RWPE2 (cell line): ENCODE results near the gene CLIC3.

Source experiments
- ATAC-seq: fragments of 200-7000 bp; cut with Tn5 transposase; 3 replicates; pipeline ENCODE4 v1.9.1; 2021; ENCODE audit warnings: low read depth
- DNase-seq: peaks from one replicate; pipeline ENCODE4 v3.0.0-alpha.2; 2020; ENCODE audit warnings: low spot score
- H3K27ac ChIP-seq: fragments of 450-650 bp; 2 replicates; pipeline ENCODE4 v1.5.1; 2017; ENCODE audit warnings: mild to moderate bottlenecking; ENCODE audit not compliant: poor library complexity, severe bottlenecking
- H3K27me3 ChIP-seq: fragments of 250-450 bp; sonication (Bioruptor Pico); 2 replicates; pipeline ENCODE4 v1.5.1; 2021; ENCODE audit warnings: mild to moderate bottlenecking, moderate library complexity; ENCODE audit not compliant: insufficient read depth, poor library complexity, severe bottlenecking
- H3K36me3 ChIP-seq: fragments of 250-450 bp; sonication (Bioruptor Pico); 2 replicates; pipeline ENCODE4 v1.5.1; 2020; ENCODE audit warnings: low read depth, mild to moderate bottlenecking, moderate library complexity
- H3K4me1 ChIP-seq: fragments of 250-450 bp; sonication (Bioruptor Pico); 2 replicates; pipeline ENCODE4 v1.5.1; 2021; ENCODE audit warnings: mild to moderate bottlenecking, moderate library complexity; ENCODE audit not compliant: insufficient read depth, poor library complexity, severe bottlenecking
- H3K4me3 ChIP-seq: fragments of 250-450 bp; sonication (Bioruptor Pico); 2 replicates; pipeline ENCODE4 v1.5.1; 2021; ENCODE audit warnings: mild to moderate bottlenecking, moderate library complexity; ENCODE audit not compliant: severe bottlenecking
- H3K9me3 ChIP-seq: fragments of 250-450 bp; sonication (Bioruptor Pico); 2 replicates; pipeline ENCODE4 v1.5.1; 2021; ENCODE audit warnings: mild to moderate bottlenecking, moderate library complexity; ENCODE audit not compliant: severe bottlenecking
- CTCF ChIP-seq: fragments of 450-650 bp; IDR thresholded peaks from one replicate; pipeline ENCODE4 v1.5.1; 2017; ENCODE audit warnings: mild to moderate bottlenecking, moderate library complexity; ENCODE audit not compliant: poor library complexity, severe bottlenecking

Gene CLIC3

DNA sequence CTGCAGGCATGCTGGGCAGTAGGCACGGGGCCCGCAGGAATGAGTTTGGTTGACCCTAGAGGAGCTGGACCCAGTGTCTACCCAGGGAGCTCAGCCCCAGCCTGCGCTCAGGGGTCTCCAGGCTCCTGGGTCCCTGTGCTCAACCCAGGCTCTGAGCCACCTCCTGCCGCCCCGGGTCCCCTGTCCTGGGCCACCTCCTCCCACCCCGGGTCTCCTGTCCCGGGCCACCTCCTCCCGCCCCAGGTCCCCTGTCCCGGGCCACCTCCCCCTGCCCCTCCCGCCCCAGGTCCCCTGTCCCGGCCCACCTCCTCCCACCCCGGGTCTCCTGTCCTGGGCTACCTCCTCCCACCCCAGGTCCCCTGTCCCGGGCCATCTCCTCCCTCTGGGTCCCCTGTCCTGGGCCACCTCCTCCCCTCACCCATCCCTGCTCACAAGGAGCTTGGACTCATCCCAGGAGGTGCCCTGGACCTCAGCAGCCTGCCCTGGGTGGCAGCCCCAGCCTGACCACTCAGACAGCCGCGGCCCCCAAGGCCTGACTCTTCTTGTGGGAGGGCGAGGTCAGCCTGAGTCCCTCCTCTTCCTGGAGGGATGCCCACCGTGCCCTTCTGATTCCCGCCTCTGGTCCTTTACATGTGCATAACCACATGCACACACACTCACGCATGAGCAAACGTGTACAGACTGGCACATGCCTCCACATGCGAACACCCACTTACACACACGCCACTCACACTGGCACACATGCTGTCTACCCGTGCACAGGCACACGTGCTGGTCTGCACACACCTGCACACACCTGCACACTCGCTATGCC lies 41.9 kb downstream of the CLIC3 start:
- TF ChIP-seq CTCF, result no peak

GRCh38 chr9:136953771-136954269 lies 42.5 kb downstream of the CLIC3 start:
- no peak overlapping the region for H3K27ac ChIP-seq
- no peak overlapping the region for H3K4me3 ChIP-seq
- no peaks in the 10 kb centered on the region for H3K4me1 ChIP-seq
- no peaks in the 10 kb centered on the region for H3K9me3 ChIP-seq
- no peaks in the 10 kb centered on the region for H3K27me3 ChIP-seq
- no peaks in the 10 kb centered on the region for H3K36me3 ChIP-seq
- ATAC-seq (no peak), DNase-seq (no peak)
- no peak for TF ChIP-seq CTCF

More for the DNA sequence above, 41.9 kb downstream of the CLIC3 start:
- H3K36me3 ChIP-seq, result no peaks in the 10 kb centered on the region
- DNase-seq, result no peak
- H3K27ac ChIP-seq, result no peak overlapping the region
- ATAC-seq, result no peak
- H3K4me1 ChIP-seq, result no peaks in the 10 kb centered on the region
- H3K9me3 ChIP-seq, result no peaks in the 10 kb centered on the region
- no peak overlapping the region for H3K4me3 ChIP-seq
- H3K27me3 ChIP-seq, result no peaks in the 10 kb centered on the region

DNA sequence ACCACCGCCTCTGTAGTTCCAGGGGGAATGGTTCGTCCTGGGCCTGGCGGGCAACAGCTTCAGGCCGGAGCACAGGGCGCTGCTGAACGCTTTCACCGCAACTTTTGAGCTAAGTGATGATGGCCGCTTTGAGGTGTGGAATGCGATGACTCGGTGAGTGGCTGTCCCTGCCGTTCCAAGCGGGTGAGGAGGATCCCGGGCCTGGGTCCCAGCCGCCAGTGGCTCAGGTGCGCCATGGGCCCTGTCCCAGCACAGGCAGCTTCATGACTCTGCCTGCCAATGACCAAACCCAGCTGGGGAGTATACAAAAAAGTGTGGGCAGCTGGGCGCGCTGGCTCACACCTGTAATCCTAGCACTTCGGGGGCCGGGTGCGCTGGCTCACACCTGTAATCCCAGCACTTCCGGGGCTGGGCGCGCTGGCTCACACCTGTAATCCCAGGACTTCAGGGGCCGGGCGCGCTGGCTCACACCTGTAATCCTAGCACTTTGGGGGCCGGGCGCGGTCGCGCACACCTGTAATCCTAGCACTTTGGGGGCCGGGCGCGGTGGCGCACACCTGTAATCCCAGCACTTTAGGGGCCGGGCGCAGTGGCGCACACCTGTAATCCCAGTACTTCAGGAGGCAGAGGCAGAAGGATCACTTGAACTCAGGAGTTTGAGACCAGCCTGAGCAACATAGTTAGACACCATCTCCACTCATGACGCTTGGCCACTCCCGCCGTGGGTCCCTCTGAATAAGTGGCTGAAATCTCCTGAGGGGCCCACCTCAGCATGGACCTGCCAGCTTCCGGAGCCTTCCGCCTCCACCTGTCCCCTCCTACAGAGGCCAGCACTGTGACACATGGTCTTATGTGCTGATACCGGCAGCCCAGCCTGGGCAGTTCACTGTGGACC lies 43.2 kb downstream of the CLIC3 start:
- no peaks in the 10 kb centered on the region for H3K27me3 ChIP-seq
- H3K27ac ChIP-seq, result no peak overlapping the region
- H3K9me3 ChIP-seq, result no peaks in the 10 kb centered on the region
- H3K36me3 ChIP-seq, result no peaks in the 10 kb centered on the region
- TF ChIP-seq CTCF, result no peak
- ATAC-seq (no peak), DNase-seq (no peak)
- H3K4me1 ChIP-seq, result peaks cover 3% of the 10 kb centered on the region
- no peak overlapping the region for H3K4me3 ChIP-seq

GRCh38 chr9:136952321-136952850 lies 44.0 kb downstream of the CLIC3 start:
- H3K4me1 ChIP-seq, result peaks cover 6% of the 10 kb centered on the region
- ATAC-seq (no peak), DNase-seq (peak; percentile 56)
- no peaks in the 10 kb centered on the region for H3K27me3 ChIP-seq
- H3K9me3 ChIP-seq, result no peaks in the 10 kb centered on the region
- no peak overlapping the region for H3K27ac ChIP-seq
- TF ChIP-seq CTCF, result no peak
- H3K4me3 ChIP-seq, result no peak overlapping the region
- H3K36me3 ChIP-seq, result no peaks in the 10 kb centered on the region
